OCI-LY3 (cell line): ENCODE measurements around the gene JAKMIP2.

Experiments
- CTCF ChIP-seq: fragments of 200-600, 300-600 bp; sonication (generic); IDR thresholded peaks from 2 replicates; pipeline ENCODE4 v1.5.1; 2014; ENCODE audit warnings: antibody characterized with exemption, low read length, low read depth
- EZH2phosphoT487 ChIP-seq: fragments of 200-600 bp; shearing (Covaris generic); IDR thresholded peaks from 2 replicates; pipeline ENCODE4 v1.6.1; 2018; ENCODE audit warnings: antibody characterized with exemption, mixed run types, low read depth

DNA sequence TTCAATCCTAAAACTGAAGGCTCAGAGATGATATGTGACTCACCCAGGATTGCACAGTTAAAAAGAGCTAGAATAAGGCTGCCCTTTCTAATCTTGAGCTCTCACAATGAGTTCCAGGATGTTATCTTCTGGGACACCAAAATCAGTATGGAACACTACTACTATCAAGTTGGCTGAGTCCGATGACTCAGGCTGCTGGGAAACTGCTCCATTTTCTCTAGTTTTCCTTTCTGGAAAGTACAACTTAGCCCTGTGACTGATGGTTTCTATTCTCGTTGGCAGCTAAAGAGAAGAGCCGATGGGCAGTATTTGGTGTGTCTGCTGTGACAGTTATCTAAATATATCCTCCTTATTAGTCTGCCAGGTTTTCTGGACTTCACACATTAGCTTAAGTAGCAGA lies 234.8 kb downstream of the JAKMIP2 start:
- TF ChIP-seq CTCF (no peak), EZH2phosphoT487 (no peak)
